Measurements from ENCODE around the gene SELENOW.

- no peak for TF ChIP-seq MAX (IDR thresholded peaks at IDR 0.05)
- TF ChIP-seq SP1 (IDR thresholded peaks at IDR 0.05; ENCODE audit: low read depth, low read length): no peak
- no peak for TF ChIP-seq E2F6 (IDR thresholded peaks at IDR 0.05)
Measured at GRCh38 chr19:47798904-47799266, 20.4 kb downstream of the SELENOW start.

All from H1 (cell line).